H1 (cell line): Measurements from ENCODE around the gene CCT4. TPM values are rescaled to one million over a fixed set of nuclear protein-coding genes. Genes with fewer than 3 reads are reported as not detected.

Experiments used
- CTCF ChIA-PET: fragments of 300-600 bp; sonication (Branson Sonifier 250); formaldehyde crosslinking; loops from one replicate; lab custom pipeline; 2021; ENCODE audit not compliant: partially characterized antibody; lab: Charles Lee
- POLR2A ChIA-PET: fragments of 300-600 bp; sonication (Branson Sonifier 250); formaldehyde crosslinking; loops from one replicate; lab custom pipeline; 2021; ENCODE audit warnings: inconsistent platforms; ENCODE audit not compliant: partially characterized antibody; lab: Charles Lee
- DNase-seq, 2 experiments: peaks; one replicate each; pipeline versions ENCODE4 v3.0.0 to v3.0.0-alpha.2; 2010 to 2022; ENCODE audit warnings: low spot score in 2 of 2, low read depth in 1 of 2, mixed read lengths in 1 of 2
- FAIRE-seq: peaks from 2 replicates; lab custom pipeline; 2011; peaks lifted over from hg19 to GRCh38; lab: Jason Lieb, UNC
- H2AFZ ChIP-seq: 2 replicates; pipeline ENCODE4 v1.8.1; 2012; ENCODE audit warnings: low read length, inconsistent platforms
- H2AK5ac ChIP-seq: 2 replicates; pipeline ENCODE4 v1.6.1; 2013; ENCODE audit warnings: low read depth, low read length
- H2BK120ac ChIP-seq: replicated peaks from 2 replicates; pipeline ENCODE3; 2013; ENCODE audit warnings: low read depth, low read length, inconsistent platforms
- H2BK12ac ChIP-seq: 2 replicates; pipeline ENCODE4 v1.6.1; 2013; ENCODE audit warnings: low read depth, low read length
- H2BK15ac ChIP-seq: 2 replicates; pipeline ENCODE4 v1.6.1; 2013; ENCODE audit warnings: low read length
- H2BK20ac ChIP-seq: 2 replicates; pipeline ENCODE4 v1.6.1; 2013; ENCODE audit warnings: low read length
- H2BK5ac ChIP-seq: 2 replicates; pipeline ENCODE4 v1.6.1; 2013; ENCODE audit warnings: low read depth, low read length
- H3K14ac ChIP-seq: 2 replicates; pipeline ENCODE4 v1.6.1; 2013; ENCODE audit warnings: inconsistent platforms; ENCODE audit not compliant: insufficient read length
- H3K18ac ChIP-seq: 2 replicates; pipeline ENCODE4 v1.6.1; 2013; ENCODE audit warnings: low read length; ENCODE audit errors: extremely low read depth
- H3K23ac ChIP-seq: 2 replicates; pipeline ENCODE4 v1.6.1; 2013; ENCODE audit warnings: inconsistent platforms; ENCODE audit not compliant: insufficient read length
- H3K23me2 ChIP-seq: 2 replicates; pipeline ENCODE4 v1.6.1; 2013; ENCODE audit warnings: low read depth, low read length
- H3K27ac ChIP-seq: 2 replicates; pipeline ENCODE4 v1.6.1; 2011; ENCODE audit warnings: low read depth, low read length, inconsistent platforms
- H3K27me3 ChIP-seq, 4 experiments: replicated peaks in 1 of 4; 1 replicate in 1 of 4; 2 replicates in 3 of 4; pipeline versions ENCODE4 v1.6.1 to v1.8.1; 2011 to 2013; ENCODE audit warnings: low read length in 3 of 4, mild to moderate bottlenecking in 3 of 4, inconsistent platforms in 2 of 4, mixed read lengths in 2 of 4, moderate library complexity in 1 of 4; ENCODE audit not compliant: control insufficient read depth in 3 of 4, insufficient read depth in 3 of 4; ENCODE audit errors: extremely low read depth in 1 of 4
- H3K36me3 ChIP-seq, 4 experiments: 2 replicates each; pipeline versions ENCODE4 v1.6.1 to v1.8.1; 2011 to 2013; ENCODE audit warnings: mild to moderate bottlenecking in 4 of 4, low read length in 3 of 4, moderate library complexity in 2 of 4, control low read depth in 1 of 4, inconsistent platforms in 1 of 4; ENCODE audit not compliant: insufficient read depth in 4 of 4, control insufficient read depth in 2 of 4
- H3K4ac ChIP-seq: replicated peaks from 2 replicates; pipeline ENCODE3; 2013; ENCODE audit warnings: low read length, low read depth, mixed read lengths, inconsistent platforms; ENCODE audit not compliant: insufficient read length
- H3K4me1 ChIP-seq, 4 experiments: replicated peaks in 1 of 4; 1 replicate in 1 of 4; 2 replicates in 3 of 4; pipeline versions ENCODE4 v1.6.1 to v1.8.1; 2011 to 2013; ENCODE audit warnings: low read length in 3 of 4, inconsistent platforms in 2 of 4, mixed read lengths in 1 of 4; ENCODE audit not compliant: insufficient read depth in 4 of 4, control insufficient read depth in 3 of 4
- H3K4me2 ChIP-seq, 2 experiments: 2 replicates each; pipeline versions ENCODE4 v1.6.1 to v1.8.1; 2011 to 2013; ENCODE audit warnings: low read depth in 2 of 2, low read length in 2 of 2, control low read depth in 1 of 2, inconsistent platforms in 1 of 2, mild to moderate bottlenecking in 1 of 2; ENCODE audit not compliant: insufficient read depth in 1 of 2
- H3K4me3 ChIP-seq, 4 experiments: fragments of 200-600, 300-600 bp in 1 of 4; sonication (generic), shearing (Covaris generic), sonication (Bioruptor Twin) in 1 of 4; 2 replicates each; pipeline versions ENCODE4 v1.5.1 to v1.8.1; 2011 to 2016; ENCODE audit warnings: low read length in 4 of 4, low read depth in 3 of 4, control low read depth in 2 of 4, inconsistent platforms in 2 of 4, mild to moderate bottlenecking in 2 of 4, mixed read lengths in 1 of 4, moderate library complexity in 1 of 4; ENCODE audit not compliant: insufficient read depth in 2 of 4; ENCODE audit errors: extremely low read depth in 1 of 4
- H3K56ac ChIP-seq: replicated peaks from 2 replicates; pipeline ENCODE3; 2013; ENCODE audit warnings: low read depth, mild to moderate bottlenecking, mixed read lengths, low read length, inconsistent platforms; ENCODE audit not compliant: insufficient read length
- H3K79me1 ChIP-seq: 2 replicates; pipeline ENCODE4 v1.6.1; 2013; ENCODE audit warnings: low read depth, low read length, control low read depth
- H3K79me2 ChIP-seq, 2 experiments: 2 replicates each; pipeline versions ENCODE4 v1.6.1 to v1.8.1; 2012 to 2013; ENCODE audit warnings: low read length in 2 of 2, mild to moderate bottlenecking in 2 of 2, inconsistent platforms in 1 of 2; ENCODE audit not compliant: insufficient read depth in 2 of 2, control insufficient read depth in 1 of 2
- H3K9ac ChIP-seq, 4 experiments: replicated peaks in 1 of 4; 1 replicate in 1 of 4; 2 replicates in 3 of 4; pipeline versions ENCODE4 v1.6.1 to v1.8.1; 2011 to 2013; ENCODE audit warnings: low read depth in 3 of 4, low read length in 3 of 4, control low read depth in 2 of 4, mild to moderate bottlenecking in 2 of 4, moderate library complexity in 2 of 4, inconsistent platforms in 1 of 4; ENCODE audit errors: extremely low read depth in 1 of 4
- H3K9me3 ChIP-seq, 2 experiments: 2 replicates each; pipeline versions ENCODE4 v1.6.1 to v1.8.1; 2012 to 2013; ENCODE audit warnings: mild to moderate bottlenecking in 2 of 2, moderate library complexity in 2 of 2, control low read depth in 1 of 2, inconsistent platforms in 1 of 2, low read depth in 1 of 2, low read length in 1 of 2, mixed read lengths in 1 of 2; ENCODE audit not compliant: insufficient read depth in 2 of 2
- H4K20me1 ChIP-seq, 2 experiments: replicated peaks in 1 of 2; 2 replicates each; pipeline versions ENCODE3 to v1.8.1; 2011 to 2013; ENCODE audit warnings: inconsistent platforms in 2 of 2, low read length in 2 of 2, mild to moderate bottlenecking in 1 of 2; ENCODE audit not compliant: insufficient read depth in 2 of 2, control insufficient read depth in 1 of 2
- H4K5ac ChIP-seq: 2 replicates; pipeline ENCODE4 v1.6.1; 2013; ENCODE audit warnings: low read length, low read depth, mixed read lengths, inconsistent platforms; ENCODE audit not compliant: insufficient read length
- H4K8ac ChIP-seq: 2 replicates; pipeline ENCODE4 v1.8.0; 2013; ENCODE audit warnings: mild to moderate bottlenecking, moderate library complexity, low read length, inconsistent platforms; ENCODE audit not compliant: insufficient read depth; ENCODE audit errors: extremely low read depth
- H4K91ac ChIP-seq: replicated peaks from 2 replicates; pipeline ENCODE3; 2013; ENCODE audit warnings: low read length, mixed read lengths, inconsistent platforms; ENCODE audit not compliant: insufficient read length
- EGR1 ChIP-seq: IDR thresholded peaks from 2 replicates; pipeline ENCODE4 v1.6.1; 2011; ENCODE audit warnings: low read depth, low read length, borderline replicate concordance
- EP300 ChIP-seq, 2 experiments: IDR thresholded peaks; 1 replicate in 1 of 2; 2 replicates in 1 of 2; pipeline ENCODE4 v1.6.1; 2011 to 2012; ENCODE audit warnings: low read depth in 2 of 2, low read length in 2 of 2, mild to moderate bottlenecking in 2 of 2, borderline replicate concordance in 1 of 2, inconsistent platforms in 1 of 2, moderate library complexity in 1 of 2
- JUN ChIP-seq: IDR thresholded peaks from 2 replicates; pipeline ENCODE4 v1.6.1; 2011; ENCODE audit warnings: low read depth, mild to moderate bottlenecking, improper control_type of control experiment, low read length
- JUND ChIP-seq: IDR thresholded peaks from 2 replicates; pipeline ENCODE4 v1.6.1; 2011; ENCODE audit warnings: mild to moderate bottlenecking, improper control_type of control experiment, low read length
- KDM4A ChIP-seq: IDR thresholded peaks from one replicate; pipeline ENCODE4 v1.7.1; 2012; ENCODE audit warnings: low read depth, mild to moderate bottlenecking, moderate library complexity, low read length, inconsistent platforms; ENCODE audit not compliant: severe bottlenecking
- RBBP5 ChIP-seq: IDR thresholded peaks from 2 replicates; pipeline ENCODE4 v1.7.1; 2012; ENCODE audit warnings: low read depth, mild to moderate bottlenecking, inconsistent platforms, low read length, moderate library complexity, borderline replicate concordance
- RFX5 ChIP-seq: IDR thresholded peaks from 2 replicates; pipeline ENCODE4 v1.6.1; 2011; ENCODE audit warnings: low read depth, low read length, improper control_type of control experiment, borderline replicate concordance
- SIN3A ChIP-seq, 2 experiments: IDR thresholded peaks in 1 of 2; conservative IDR thresholded peaks in 1 of 2; 2 replicates each; pipeline ENCODE4 v1.6.1; 2011 to 2012; ENCODE audit warnings: low read length in 2 of 2, improper control_type of control experiment in 1 of 2, low read depth in 1 of 2, mild to moderate bottlenecking in 1 of 2
- TCF12 ChIP-seq: IDR thresholded peaks from 2 replicates; pipeline ENCODE4 v1.6.1; 2011; ENCODE audit warnings: low read depth, mild to moderate bottlenecking, low read length
- TEAD4 ChIP-seq: IDR thresholded peaks from 2 replicates; pipeline ENCODE4 v1.6.1; 2012; ENCODE audit warnings: low read depth, low read length, inconsistent platforms, mixed read lengths
- WGBS, 2 experiments: shearing (Covaris generic) in 1 of 2; methylation state at CpG; one replicate each; pipeline versions ENCODE4 v1.1.6 to v1.1.7; 2013 to 2015; ENCODE audit warnings: low lambda C conversion rate in 2 of 2, mixed read lengths in 2 of 2, inconsistent platforms in 1 of 2, low coverage in 1 of 2, missing lambda C conversion rate in 1 of 2; ENCODE audit not compliant: insufficient replicate concordance in 2 of 2, insufficient coverage in 1 of 2, insufficient read length in 1 of 2; ENCODE audit errors: extremely low coverage in 1 of 2, missing lambda C conversion rate in 1 of 2; 5-methylcytosine and 5-hydroxymethylcytosine counted together
- polyA plus RNA-seq, 7 experiments: library from polyadenylated mRNA; depleted of rRNA in 3 of 7; stranded (reverse) in 5 of 7; unstranded in 2 of 7; fragments of >200 nt in 5 of 7; fragments of 200-250 nt in 2 of 7; gene quantifications; 1 replicate in 5 of 7; 2 replicates in 1 of 7; 4 replicates in 1 of 7; pipeline versions ENCODE4 v1.2.1 to v1.2.3, GENCODE V29; 2011 to 2013; ENCODE audit warnings: missing spikeins in 2 of 7, mixed read lengths in 2 of 7
- total RNA-seq: library from RNA; stranded (reverse); fragmentation: NEBNext Ultra II Directional; extraction: Animal tissue kit (Norgen Biotek cat#: 25700); gene quantifications from 2 replicates; pipeline ENCODE4 v1.2.1, GENCODE V29; 2021
- TF ChIP-seq, protein P1 (sequence below), 3 experiments: IDR thresholded peaks; 1 replicate in 2 of 3; 2 replicates in 1 of 3; pipeline versions ENCODE4 v1.5.1 to v1.6.1; 2011; ENCODE audit warnings: low read length in 3 of 3, mild to moderate bottlenecking in 3 of 3, inconsistent platforms in 2 of 3, low read depth in 1 of 3, moderate library complexity in 1 of 3; ENCODE audit not compliant: insufficient read depth in 1 of 3; ENCODE audit errors: control extremely low read depth in 1 of 3

CCT4 gene
- total and polyA plus RNA-seq, 2 of the 8 experiments (the other 6 are each of a cell fraction or from before 2014, with no cell fraction given) = 129 to 359 TPM

DNA sequence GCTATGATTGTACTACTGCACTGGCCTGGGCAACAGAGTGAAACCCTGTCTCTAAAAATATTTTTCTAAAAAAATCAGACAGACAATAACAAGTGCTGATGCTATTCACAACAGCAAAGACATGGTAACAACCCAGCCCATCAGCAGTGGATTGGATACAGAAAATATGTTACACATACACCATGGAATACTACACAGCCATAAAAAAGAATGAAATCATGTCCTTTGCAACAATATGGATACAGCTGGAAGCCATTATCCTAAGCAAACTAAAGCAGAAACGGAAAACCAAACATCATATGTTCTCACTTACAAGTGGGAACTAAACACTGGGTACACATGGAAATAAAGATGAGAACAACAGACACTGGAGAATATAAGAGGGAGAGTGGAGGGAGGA, 54.5 kb downstream of the CCT4 start:
- CTCF ChIA-PET = interaction anchor here (1.6 kb wide), 1 partner anchor 9 kb away, joined by 6 read pairs; no protein-coding TSS in a partner anchor
- Histone ChIP-seq H3K4me1 (no peaks in the 10 kb centered on the region), H3K18ac (no peak overlapping the region), H3K4ac (no peak overlapping the region), H3K4me3 (no peak overlapping the region), H4K5ac (no peak overlapping the region), H3K9ac (no peak overlapping the region), H3K79me2 (no peaks in the 10 kb centered on the region), H2AK5ac (no peak overlapping the region), H3K23me2 (no peaks in the 10 kb centered on the region), H3K23ac (no peak overlapping the region), H3K27ac (no peak overlapping the region), H4K20me1 (no peaks in the 10 kb centered on the region), H2BK5ac (no peak overlapping the region), H4K8ac (no peak overlapping the region), H2BK120ac (no peak overlapping the region), H2BK15ac (no peak overlapping the region), H3K56ac (no peak overlapping the region), H3K9me3 (no peaks in the 10 kb centered on the region), H4K91ac (no peak overlapping the region), H2BK20ac (no peak overlapping the region), H3K36me3 (peaks cover 0 to 3% (median 0%) of the 10 kb centered on the region in 4 experiments; a peak in 1 of 8 replicates), H2BK12ac (no peak overlapping the region), H3K4me2 (no peak overlapping the region), H2AFZ (no peak overlapping the region), H3K79me1 (no peaks in the 10 kb centered on the region), H3K14ac (no peak overlapping the region), H3K27me3 (no peaks in the 10 kb centered on the region)
- WGBS, 2 experiments = 94% methylated on average over 1 of the region's 1 CpG; no CpG with 5 or more reads in 1 of the 2 experiments
- POLR2A ChIA-PET = no interaction called here
- FAIRE-seq (no peak), DNase-seq (no peak)
- TF ChIP-seq TEAD4 (no peak), EP300 (IDR thresholded peaks at IDR 0.05; ENCODE audit: borderline replicate concordance in 1 of 2, low read depth in 2 of 2, low read length in 2 of 2) (no peak), TCF12 (no peak), JUND (no peak), JUN (no peak), KDM4A (no peak), RBBP5 (no peak), EGR1 (no peak), SIN3A (conservative IDR thresholded peaks at IDR 0.05 in 1 of 2, IDR thresholded peaks at IDR 0.05 in 1 of 2; ENCODE audit: low read depth in 1 of 2, low read length in 2 of 2) (no peak), RFX5 (no peak)
- TF ChIP-seq, protein P1, sequence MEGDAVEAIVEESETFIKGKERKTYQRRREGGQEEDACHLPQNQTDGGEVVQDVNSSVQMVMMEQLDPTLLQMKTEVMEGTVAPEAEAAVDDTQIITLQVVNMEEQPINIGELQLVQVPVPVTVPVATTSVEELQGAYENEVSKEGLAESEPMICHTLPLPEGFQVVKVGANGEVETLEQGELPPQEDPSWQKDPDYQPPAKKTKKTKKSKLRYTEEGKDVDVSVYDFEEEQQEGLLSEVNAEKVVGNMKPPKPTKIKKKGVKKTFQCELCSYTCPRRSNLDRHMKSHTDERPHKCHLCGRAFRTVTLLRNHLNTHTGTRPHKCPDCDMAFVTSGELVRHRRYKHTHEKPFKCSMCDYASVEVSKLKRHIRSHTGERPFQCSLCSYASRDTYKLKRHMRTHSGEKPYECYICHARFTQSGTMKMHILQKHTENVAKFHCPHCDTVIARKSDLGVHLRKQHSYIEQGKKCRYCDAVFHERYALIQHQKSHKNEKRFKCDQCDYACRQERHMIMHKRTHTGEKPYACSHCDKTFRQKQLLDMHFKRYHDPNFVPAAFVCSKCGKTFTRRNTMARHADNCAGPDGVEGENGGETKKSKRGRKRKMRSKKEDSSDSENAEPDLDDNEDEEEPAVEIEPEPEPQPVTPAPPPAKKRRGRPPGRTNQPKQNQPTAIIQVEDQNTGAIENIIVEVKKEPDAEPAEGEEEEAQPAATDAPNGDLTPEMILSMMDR (IDR thresholded peaks at IDR 0.05; ENCODE audit: control extremely low read depth in 1 of 3, insufficient read depth in 1 of 3, low read depth in 1 of 3, low read length in 3 of 3) = no peak
